OCI-LY7 (cell line): ENCODE data around the gene SP1.

ENCODE experiments used
- EZH2phosphoT487 ChIP-seq: fragments of 200-600 bp; sonication (generic); IDR thresholded peaks from 2 replicates; pipeline ENCODE4 v1.6.1; 2018; ENCODE audit warnings: low read depth, borderline replicate concordance, mild to moderate bottlenecking, mixed run types, antibody characterized with exemption, low read length, moderate library complexity, mixed read lengths
- TF ChIP-seq, protein P1 (sequence below): fragments of 200-600 bp; sonication (generic); conservative IDR thresholded peaks from 2 replicates; pipeline ENCODE4 v1.5.1; 2014; ENCODE audit warnings: mild to moderate bottlenecking, antibody characterized with exemption, low read length, moderate library complexity, mixed read lengths

DNA sequence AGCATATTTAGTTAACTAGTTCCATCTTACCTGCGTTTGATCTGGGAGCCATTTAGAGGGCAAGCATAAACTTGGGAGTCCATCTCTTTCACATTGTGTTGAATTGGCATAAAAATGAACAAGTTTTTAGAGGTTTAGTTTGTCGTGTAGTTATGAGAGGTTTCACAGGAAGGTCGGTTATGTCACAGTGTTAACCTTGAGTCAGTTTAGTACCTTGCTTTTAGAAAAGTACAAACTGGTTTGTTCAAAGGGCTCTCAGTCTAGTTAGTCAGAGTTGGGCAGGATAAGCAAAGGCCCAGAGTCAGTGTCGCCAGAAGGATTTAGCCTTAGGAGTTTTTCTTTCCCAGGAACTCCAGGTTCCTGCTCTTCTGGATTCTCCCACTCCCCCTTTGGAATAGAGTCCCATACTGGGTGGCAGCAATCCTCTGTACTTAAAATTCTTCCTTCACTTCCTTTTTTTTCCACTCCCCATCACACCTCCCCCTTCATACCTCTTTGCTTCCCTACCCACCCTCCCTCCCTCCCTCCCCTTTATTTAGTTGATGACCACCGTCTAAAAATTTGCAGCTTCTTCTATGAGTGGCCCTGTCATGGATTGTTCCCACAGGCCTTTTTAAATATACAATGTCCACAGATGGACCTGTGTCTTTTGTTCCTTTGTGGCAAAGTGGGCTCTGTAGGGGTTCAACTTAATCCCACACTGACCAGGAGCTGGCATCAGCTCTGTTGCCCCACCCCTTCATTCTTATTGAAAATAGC is 84.0 kb downstream of the SP1 start:
- TF ChIP-seq, protein P1, sequence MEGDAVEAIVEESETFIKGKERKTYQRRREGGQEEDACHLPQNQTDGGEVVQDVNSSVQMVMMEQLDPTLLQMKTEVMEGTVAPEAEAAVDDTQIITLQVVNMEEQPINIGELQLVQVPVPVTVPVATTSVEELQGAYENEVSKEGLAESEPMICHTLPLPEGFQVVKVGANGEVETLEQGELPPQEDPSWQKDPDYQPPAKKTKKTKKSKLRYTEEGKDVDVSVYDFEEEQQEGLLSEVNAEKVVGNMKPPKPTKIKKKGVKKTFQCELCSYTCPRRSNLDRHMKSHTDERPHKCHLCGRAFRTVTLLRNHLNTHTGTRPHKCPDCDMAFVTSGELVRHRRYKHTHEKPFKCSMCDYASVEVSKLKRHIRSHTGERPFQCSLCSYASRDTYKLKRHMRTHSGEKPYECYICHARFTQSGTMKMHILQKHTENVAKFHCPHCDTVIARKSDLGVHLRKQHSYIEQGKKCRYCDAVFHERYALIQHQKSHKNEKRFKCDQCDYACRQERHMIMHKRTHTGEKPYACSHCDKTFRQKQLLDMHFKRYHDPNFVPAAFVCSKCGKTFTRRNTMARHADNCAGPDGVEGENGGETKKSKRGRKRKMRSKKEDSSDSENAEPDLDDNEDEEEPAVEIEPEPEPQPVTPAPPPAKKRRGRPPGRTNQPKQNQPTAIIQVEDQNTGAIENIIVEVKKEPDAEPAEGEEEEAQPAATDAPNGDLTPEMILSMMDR: no peak
- no peak for TF ChIP-seq EZH2phosphoT487
